ENCODE results near the gene ADA.

GRCh38 chr20:44646641-44647274 lies 4.7 kb downstream of the ADA start:
- TF ChIP-seq, protein P1, sequence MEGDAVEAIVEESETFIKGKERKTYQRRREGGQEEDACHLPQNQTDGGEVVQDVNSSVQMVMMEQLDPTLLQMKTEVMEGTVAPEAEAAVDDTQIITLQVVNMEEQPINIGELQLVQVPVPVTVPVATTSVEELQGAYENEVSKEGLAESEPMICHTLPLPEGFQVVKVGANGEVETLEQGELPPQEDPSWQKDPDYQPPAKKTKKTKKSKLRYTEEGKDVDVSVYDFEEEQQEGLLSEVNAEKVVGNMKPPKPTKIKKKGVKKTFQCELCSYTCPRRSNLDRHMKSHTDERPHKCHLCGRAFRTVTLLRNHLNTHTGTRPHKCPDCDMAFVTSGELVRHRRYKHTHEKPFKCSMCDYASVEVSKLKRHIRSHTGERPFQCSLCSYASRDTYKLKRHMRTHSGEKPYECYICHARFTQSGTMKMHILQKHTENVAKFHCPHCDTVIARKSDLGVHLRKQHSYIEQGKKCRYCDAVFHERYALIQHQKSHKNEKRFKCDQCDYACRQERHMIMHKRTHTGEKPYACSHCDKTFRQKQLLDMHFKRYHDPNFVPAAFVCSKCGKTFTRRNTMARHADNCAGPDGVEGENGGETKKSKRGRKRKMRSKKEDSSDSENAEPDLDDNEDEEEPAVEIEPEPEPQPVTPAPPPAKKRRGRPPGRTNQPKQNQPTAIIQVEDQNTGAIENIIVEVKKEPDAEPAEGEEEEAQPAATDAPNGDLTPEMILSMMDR (IDR thresholded peaks at IDR 0.05), result no peak
- TF ChIP-seq POLR2AphosphoS5 (IDR thresholded peaks at IDR 0.05), result no peak
